ENCODE results near the gene CPD. TPM values are rescaled to one million over a fixed set of nuclear protein-coding genes. Genes with fewer than 3 reads are reported as not detected.
"Not testable (repeated sequence)": the region's sequence is repeated elsewhere in the genome, so short reads cannot be mapped to it uniquely, and the experiment has no call there.

Gene CPD
- total RNA-seq, 1 donor from 2014 or later, result 8.2 TPM

DNA sequence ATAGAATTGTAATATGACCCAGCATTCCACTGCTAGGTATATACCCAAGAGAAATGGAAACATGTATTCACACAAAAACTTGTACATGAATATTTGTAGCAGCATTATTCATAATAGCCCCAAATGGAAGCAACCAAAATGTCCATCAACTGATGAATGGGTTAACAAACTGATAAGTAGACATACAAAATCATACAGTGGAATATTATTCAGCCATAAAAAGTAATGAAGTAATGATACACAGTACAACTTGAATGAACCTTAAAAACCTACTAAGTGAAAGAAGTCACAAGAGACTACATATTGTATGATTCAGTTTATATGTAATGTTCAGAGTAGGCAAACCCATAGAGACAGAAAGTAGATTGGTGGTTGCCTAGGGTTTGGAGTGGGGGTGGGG is 58.0 kb downstream of the CPD start:
- no peak overlapping the region for H3K4me3 Mint-ChIP-seq

DNA sequence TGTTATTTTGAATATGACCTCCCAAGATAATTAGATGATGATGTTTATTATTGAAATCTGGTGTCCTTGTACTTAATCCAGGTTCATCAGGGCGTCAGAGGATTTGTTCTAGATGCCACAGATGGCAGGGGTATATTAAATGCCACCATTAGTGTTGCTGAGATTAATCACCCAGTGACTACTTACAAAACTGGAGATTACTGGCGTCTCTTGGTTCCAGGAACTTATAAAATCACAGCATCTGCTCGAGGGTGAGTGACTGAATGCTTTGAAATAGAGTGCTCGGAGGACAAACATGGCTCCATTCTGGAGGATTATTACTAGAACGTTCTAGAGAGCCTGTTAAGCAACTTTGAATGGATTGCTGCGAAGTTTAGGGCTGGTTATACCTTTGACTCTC is 65.0 kb downstream of the CPD start:
- H3K27me3 Mint-ChIP-seq, result no peaks in the 10 kb centered on the region
- ChIA-PET CTCF (no interaction called here), POLR2A (no interaction called here)
- H3K27ac Mint-ChIP-seq, result no peak overlapping the region
- intact Hi-C loops (cut with micrococcal nuclease), result no loop called here
- H3K36me3 Mint-ChIP-seq (ENCODE audit: low read depth), result peaks cover 13% of the 10 kb centered on the region
- no peak for ATAC-seq (ENCODE audit: low read depth)
- no peaks in the 10 kb centered on the region for H3K9me3 Mint-ChIP-seq
- TF ChIP-seq, protein P1, sequence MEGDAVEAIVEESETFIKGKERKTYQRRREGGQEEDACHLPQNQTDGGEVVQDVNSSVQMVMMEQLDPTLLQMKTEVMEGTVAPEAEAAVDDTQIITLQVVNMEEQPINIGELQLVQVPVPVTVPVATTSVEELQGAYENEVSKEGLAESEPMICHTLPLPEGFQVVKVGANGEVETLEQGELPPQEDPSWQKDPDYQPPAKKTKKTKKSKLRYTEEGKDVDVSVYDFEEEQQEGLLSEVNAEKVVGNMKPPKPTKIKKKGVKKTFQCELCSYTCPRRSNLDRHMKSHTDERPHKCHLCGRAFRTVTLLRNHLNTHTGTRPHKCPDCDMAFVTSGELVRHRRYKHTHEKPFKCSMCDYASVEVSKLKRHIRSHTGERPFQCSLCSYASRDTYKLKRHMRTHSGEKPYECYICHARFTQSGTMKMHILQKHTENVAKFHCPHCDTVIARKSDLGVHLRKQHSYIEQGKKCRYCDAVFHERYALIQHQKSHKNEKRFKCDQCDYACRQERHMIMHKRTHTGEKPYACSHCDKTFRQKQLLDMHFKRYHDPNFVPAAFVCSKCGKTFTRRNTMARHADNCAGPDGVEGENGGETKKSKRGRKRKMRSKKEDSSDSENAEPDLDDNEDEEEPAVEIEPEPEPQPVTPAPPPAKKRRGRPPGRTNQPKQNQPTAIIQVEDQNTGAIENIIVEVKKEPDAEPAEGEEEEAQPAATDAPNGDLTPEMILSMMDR (IDR thresholded peaks at IDR 0.05), result no peak
- H3K4me3 Mint-ChIP-seq, result no peak overlapping the region
- DNase-seq, result no peak
- H3K4me1 Mint-ChIP-seq, result no peaks in the 10 kb centered on the region

More for the DNA sequence above, 58.0 kb downstream of the CPD start:
- no peak overlapping the region for H3K27ac Mint-ChIP-seq
- no peaks in the 10 kb centered on the region for H3K4me1 Mint-ChIP-seq
- DNase-seq, result no peak
- no peaks in the 10 kb centered on the region for H3K27me3 Mint-ChIP-seq
- TF ChIP-seq, protein P1 (IDR thresholded peaks at IDR 0.05), result no peak
- no peaks in the 10 kb centered on the region for H3K9me3 Mint-ChIP-seq
- CTCF ChIA-PET, result no interaction called here
- intact Hi-C loops (cut with micrococcal nuclease), result no loop called here
- no peak for ATAC-seq (ENCODE audit: low read depth)
- peaks cover 6% of the 10 kb centered on the region for H3K36me3 Mint-ChIP-seq (ENCODE audit: low read depth)
- POLR2A ChIA-PET, result no interaction called here

DNA sequence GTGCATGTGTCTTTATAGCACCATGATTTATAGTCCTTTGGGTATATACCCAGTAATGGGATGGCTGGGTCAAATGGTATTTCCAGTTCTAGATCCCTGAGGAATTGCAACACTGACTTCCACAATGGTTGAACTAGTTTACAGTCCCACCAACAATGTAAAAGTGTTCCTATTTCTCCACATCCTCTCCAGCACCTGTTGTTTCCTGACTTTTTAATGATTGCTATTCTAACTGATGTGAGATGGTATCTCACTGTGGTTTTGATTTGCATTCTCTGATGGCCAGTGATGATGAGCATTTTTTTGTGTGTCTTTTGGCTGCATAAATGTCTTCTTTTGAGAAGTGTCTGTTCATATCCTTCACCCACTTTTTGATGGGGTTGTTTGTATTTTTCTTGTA is 67.9 kb downstream of the CPD start:
- H3K9me3 Mint-ChIP-seq; H3K27me3 Mint-ChIP-seq; H3K27ac Mint-ChIP-seq; DNase-seq; ATAC-seq (ENCODE audit: low read depth); intact Hi-C loops (cut with micrococcal nuclease); CTCF ChIA-PET; POLR2A ChIA-PET; H3K4me1 Mint-ChIP-seq; H3K4me3 Mint-ChIP-seq: not testable (repeated sequence)
- peaks cover 18% of the 10 kb centered on the region for H3K36me3 Mint-ChIP-seq (ENCODE audit: low read depth)

DNA sequence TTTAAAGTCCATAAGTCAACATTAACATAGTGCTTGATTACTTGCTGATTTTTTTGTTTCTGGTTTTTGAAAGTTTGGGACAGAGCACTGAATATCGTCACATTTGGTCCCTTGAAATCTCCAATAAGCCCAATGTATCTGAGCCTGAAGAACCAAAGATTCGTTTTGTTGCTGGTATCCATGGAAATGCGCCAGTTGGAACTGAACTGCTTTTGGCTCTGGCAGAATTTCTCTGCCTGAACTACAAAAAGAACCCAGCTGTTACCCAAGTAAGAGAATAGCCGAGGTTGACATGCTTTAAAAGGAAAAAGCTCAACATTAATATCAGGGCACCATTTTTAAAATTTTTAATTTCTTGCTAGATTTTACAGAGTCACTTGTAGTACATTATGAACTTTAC is 70.8 kb downstream of the CPD start:
- ATAC-seq (ENCODE audit: low read depth) (no peak), DNase-seq (no peak)
- H3K4me1 Mint-ChIP-seq, result no peaks in the 10 kb centered on the region
- intact Hi-C loops (cut with micrococcal nuclease), result no loop called here
- peaks cover 4% of the 10 kb centered on the region for H3K9me3 Mint-ChIP-seq
- H3K27ac Mint-ChIP-seq, result no peak overlapping the region
- ChIA-PET POLR2A (no interaction called here), CTCF (no interaction called here)
- H3K4me3 Mint-ChIP-seq, result no peak overlapping the region
- H3K36me3 Mint-ChIP-seq (ENCODE audit: low read depth), result peaks cover 25% of the 10 kb centered on the region
- TF ChIP-seq, protein P1 (IDR thresholded peaks at IDR 0.05), result no peak
- H3K27me3 Mint-ChIP-seq, result no peaks in the 10 kb centered on the region

DNA sequence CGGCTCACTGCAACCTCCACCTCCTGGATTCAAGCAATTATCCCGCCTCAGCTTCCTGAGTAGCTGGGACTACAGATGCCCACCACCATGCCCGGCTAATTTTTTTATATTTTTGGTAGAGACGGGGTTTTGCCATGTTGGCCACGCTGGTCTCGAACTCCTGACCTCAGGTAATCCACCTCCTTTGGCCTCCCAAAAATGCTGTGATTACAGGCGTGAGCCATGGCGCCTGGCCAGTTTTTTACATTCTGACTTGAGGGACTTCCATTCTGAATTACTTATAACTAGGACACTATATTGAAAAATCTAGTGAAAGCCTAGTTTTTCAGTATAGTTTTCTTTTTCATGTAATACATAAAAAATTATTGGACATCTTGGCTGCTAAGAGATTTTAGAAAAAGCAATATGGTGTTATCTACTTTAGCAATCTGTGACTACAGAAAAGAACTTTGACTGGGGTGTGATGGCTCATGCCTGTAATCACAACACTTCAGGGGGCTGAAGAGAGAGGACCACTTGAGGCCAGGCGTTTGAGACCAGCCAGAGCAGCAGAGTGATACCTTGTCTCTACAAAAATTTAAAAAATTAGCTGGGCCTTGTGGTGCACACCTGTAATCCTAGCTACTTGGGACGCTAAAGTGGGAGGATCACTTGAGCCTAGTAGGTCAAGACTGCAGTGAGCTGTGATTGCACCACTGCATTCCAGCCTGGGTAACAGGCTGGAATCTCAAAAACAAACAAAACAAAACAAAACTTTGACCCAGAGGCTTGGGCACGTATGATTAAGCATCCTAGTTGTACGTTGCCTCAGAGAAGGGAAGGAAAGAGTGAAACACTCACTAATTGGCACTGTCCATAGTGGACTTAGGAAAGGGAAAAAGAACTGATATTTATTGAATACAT is 71.6 kb downstream of the CPD start:
- H3K27ac Mint-ChIP-seq, result no peak overlapping the region
- intact Hi-C loops (cut with micrococcal nuclease), result no loop called here
- peaks cover 6% of the 10 kb centered on the region for H3K9me3 Mint-ChIP-seq
- no peaks in the 10 kb centered on the region for H3K27me3 Mint-ChIP-seq
- H3K36me3 Mint-ChIP-seq (ENCODE audit: low read depth), result peaks cover 28% of the 10 kb centered on the region
- no peak for DNase-seq
- ATAC-seq (ENCODE audit: low read depth), result no peak
- H3K4me1 Mint-ChIP-seq, result no peaks in the 10 kb centered on the region
- CTCF ChIA-PET, result no interaction called here
- POLR2A ChIA-PET, result no interaction called here
- H3K4me3 Mint-ChIP-seq, result no peak overlapping the region
- TF ChIP-seq, protein P1 (IDR thresholded peaks at IDR 0.05), result no peak
